HepG2 (cell line): ENCODE data around the gene PSMD8. TPM values are rescaled to one million over a fixed set of nuclear protein-coding genes. Genes with fewer than 3 reads are reported as not detected.
A peak's percentile ranks its signal among the peaks of the same experiment; 100 is the strongest.

ENCODE experiments used
- ASH2L ChIP-seq: fragments of 300-600, 200-600 bp; sonication (generic); IDR thresholded peaks from 2 replicates; pipeline ENCODE4 v1.7.0; 2017; ENCODE audit warnings: low read depth, mild to moderate bottlenecking, moderate library complexity, mixed read lengths, low read length; ENCODE audit not compliant: insufficient read length
- CC2D1A ChIP-seq: sonication (generic); formaldehyde crosslinking; IDR thresholded peaks from 2 replicates; pipeline ENCODE4 v1.8.1; 2023; ENCODE audit warnings: mild to moderate bottlenecking, missing genetic modification reagents
- CREM ChIP-seq, 2 experiments: sonication (generic) in 1 of 2; formaldehyde crosslinking in 1 of 2; IDR thresholded peaks; 2 replicates each; pipeline versions ENCODE4 v1.4.0 to v1.6.1; 2016 to 2020; ENCODE audit warnings: antibody characterized with exemption in 1 of 2, mild to moderate bottlenecking in 1 of 2, missing genetic modification reagents in 1 of 2
- DPF2 ChIP-seq: sonication (generic); formaldehyde crosslinking; IDR thresholded peaks from 2 replicates; pipeline ENCODE4 v1.4.0; 2020; ENCODE audit warnings: mild to moderate bottlenecking, low read depth, missing genetic modification reagents, borderline replicate concordance
- HCFC1 ChIP-seq: fragments of 150-350 bp; IDR thresholded peaks from 2 replicates; pipeline ENCODE4 v1.6.1; 2014; ENCODE audit warnings: low read depth, low read length
- KLF13 ChIP-seq: sonication (generic); formaldehyde crosslinking; IDR thresholded peaks from 2 replicates; pipeline ENCODE4 v1.4.0; 2020; ENCODE audit warnings: mild to moderate bottlenecking, missing genetic modification reagents
- NFYB ChIP-seq: sonication (generic); formaldehyde crosslinking; IDR thresholded peaks from 2 replicates; pipeline ENCODE4 v1.4.0; 2020; ENCODE audit warnings: missing genetic modification reagents
- NRL ChIP-seq: sonication (generic); formaldehyde crosslinking; IDR thresholded peaks from 2 replicates; pipeline ENCODE4 v1.5.0; 2020; ENCODE audit warnings: missing genetic modification reagents, mild to moderate bottlenecking, moderate library complexity, borderline replicate concordance
- PHF8 ChIP-seq: sonication (generic); formaldehyde crosslinking; IDR thresholded peaks from 2 replicates; pipeline ENCODE4 v1.5.0; 2020; ENCODE audit warnings: missing genetic modification reagents
- PPARG ChIP-seq: conservative IDR thresholded peaks from 2 replicates; pipeline ENCODE4 v1.6.1; 2016; ENCODE audit warnings: missing biosample characterization, missing genetic modification reagents
- RXRA ChIP-seq: sonication (generic); formaldehyde crosslinking; IDR thresholded peaks from 2 replicates; pipeline ENCODE4 v1.5.1; 2020; ENCODE audit warnings: missing genetic modification reagents
- SALL1 ChIP-seq: sonication (generic); formaldehyde crosslinking; IDR thresholded peaks from 2 replicates; pipeline ENCODE4 v1.8.0; 2022; ENCODE audit warnings: mild to moderate bottlenecking, missing genetic modification reagents
- SOX13 ChIP-seq, 3 experiments: fragments of 450-650 bp in 1 of 3; sonication (generic) in 1 of 3; formaldehyde crosslinking in 1 of 3; IDR thresholded peaks in 2 of 3; conservative IDR thresholded peaks in 1 of 3; 2 replicates each; pipeline versions ENCODE4 v1.5.0 to v1.6.1; 2016 to 2020; ENCODE audit warnings: antibody characterized with exemption in 1 of 3, mild to moderate bottlenecking in 1 of 3, missing compliant biosample characterization in 1 of 3, missing genetic modification reagents in 1 of 3, moderate library complexity in 1 of 3
- ZBTB14 ChIP-seq: sonication (generic); formaldehyde crosslinking; IDR thresholded peaks from 2 replicates; pipeline ENCODE4 v1.4.0; 2020; ENCODE audit warnings: missing genetic modification reagents
- ZFP36L2 ChIP-seq: sonication (generic); formaldehyde crosslinking; IDR thresholded peaks from 2 replicates; pipeline ENCODE4 v1.4.0; 2020; ENCODE audit warnings: missing genetic modification reagents
- ZNF251 ChIP-seq: sonication (generic); formaldehyde crosslinking; IDR thresholded peaks from 2 replicates; pipeline ENCODE4 v1.9.0; 2021; ENCODE audit warnings: mild to moderate bottlenecking, missing genetic modification reagents
- polyA plus RNA-seq, 8 experiments: library from polyadenylated mRNA; depleted of rRNA in 3 of 8; stranded (reverse) in 7 of 8; unstranded in 1 of 8; fragments of >200 nt; fragmentation: Illumina TruSeq in 4 of 8; extraction: Trizol in 4 of 8; gene quantifications; 2 replicates each; pipeline versions ENCODE4 v1.2.1 to v1.2.3, GENCODE V29; 2011 to 2016; ENCODE audit warnings: low read depth in 4 of 8, missing spikeins in 1 of 8, mixed read lengths in 1 of 8; ENCODE audit not compliant: insufficient read depth in 1 of 8
- total RNA-seq, 5 experiments: library from RNA; depleted of rRNA; stranded (reverse); fragments of >200 nt; fragmentation: Illumina TruSeq; extraction: Trizol; gene quantifications; 2 replicates each; pipeline ENCODE4 v1.2.3, GENCODE V29; 2016; ENCODE audit warnings: low read depth in 1 of 5
- TF ChIP-seq, protein P1 (sequence below): sonication (generic); formaldehyde crosslinking; IDR thresholded peaks from 2 replicates; pipeline ENCODE4; 2020; ENCODE audit warnings: missing genetic modification reagents, mild to moderate bottlenecking, borderline replicate concordance
- TF ChIP-seq, protein P2 (sequence below): IDR thresholded peaks from 2 replicates; pipeline ENCODE4 v1.6.1; 2016; ENCODE audit warnings: missing compliant biosample characterization, missing genetic modification reagents, borderline replicate concordance
- TF ChIP-seq, protein P3 (sequence below): sonication (generic); formaldehyde crosslinking; IDR thresholded peaks from 2 replicates; pipeline ENCODE4 v1.4.0; 2020; ENCODE audit warnings: missing genetic modification reagents
- TF ChIP-seq, protein P4 (sequence below): sonication (generic); formaldehyde crosslinking; IDR thresholded peaks from 2 replicates; pipeline ENCODE4 v1.4.0; 2020; ENCODE audit warnings: mild to moderate bottlenecking, low read depth, missing genetic modification reagents

The PSMD8 gene
- total and polyA plus RNA-seq, 2 of the 13 experiments (the other 11 are each of a cell fraction or from before 2014, with no cell fraction given) = 162 to 296 TPM

- TF ChIP-seq, protein P1, sequence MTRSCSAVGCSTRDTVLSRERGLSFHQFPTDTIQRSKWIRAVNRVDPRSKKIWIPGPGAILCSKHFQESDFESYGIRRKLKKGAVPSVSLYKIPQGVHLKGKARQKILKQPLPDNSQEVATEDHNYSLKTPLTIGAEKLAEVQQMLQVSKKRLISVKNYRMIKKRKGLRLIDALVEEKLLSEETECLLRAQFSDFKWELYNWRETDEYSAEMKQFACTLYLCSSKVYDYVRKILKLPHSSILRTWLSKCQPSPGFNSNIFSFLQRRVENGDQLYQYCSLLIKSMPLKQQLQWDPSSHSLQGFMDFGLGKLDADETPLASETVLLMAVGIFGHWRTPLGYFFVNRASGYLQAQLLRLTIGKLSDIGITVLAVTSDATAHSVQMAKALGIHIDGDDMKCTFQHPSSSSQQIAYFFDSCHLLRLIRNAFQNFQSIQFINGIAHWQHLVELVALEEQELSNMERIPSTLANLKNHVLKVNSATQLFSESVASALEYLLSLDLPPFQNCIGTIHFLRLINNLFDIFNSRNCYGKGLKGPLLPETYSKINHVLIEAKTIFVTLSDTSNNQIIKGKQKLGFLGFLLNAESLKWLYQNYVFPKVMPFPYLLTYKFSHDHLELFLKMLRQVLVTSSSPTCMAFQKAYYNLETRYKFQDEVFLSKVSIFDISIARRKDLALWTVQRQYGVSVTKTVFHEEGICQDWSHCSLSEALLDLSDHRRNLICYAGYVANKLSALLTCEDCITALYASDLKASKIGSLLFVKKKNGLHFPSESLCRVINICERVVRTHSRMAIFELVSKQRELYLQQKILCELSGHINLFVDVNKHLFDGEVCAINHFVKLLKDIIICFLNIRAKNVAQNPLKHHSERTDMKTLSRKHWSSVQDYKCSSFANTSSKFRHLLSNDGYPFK (CRISPR knock-in tag) = peak; percentile 29; the same call in 1 of the 2 replicates
- no peak for TF ChIP-seq SALL1
- TF ChIP-seq HCFC1 = no peak
- TF ChIP-seq NFYB = no peak
- TF ChIP-seq KLF13 (CRISPR knock-in tag) = 0 out of 2 replicates have a peak, but pooled peaks have one; percentile 36
- TF ChIP-seq, protein P2, sequence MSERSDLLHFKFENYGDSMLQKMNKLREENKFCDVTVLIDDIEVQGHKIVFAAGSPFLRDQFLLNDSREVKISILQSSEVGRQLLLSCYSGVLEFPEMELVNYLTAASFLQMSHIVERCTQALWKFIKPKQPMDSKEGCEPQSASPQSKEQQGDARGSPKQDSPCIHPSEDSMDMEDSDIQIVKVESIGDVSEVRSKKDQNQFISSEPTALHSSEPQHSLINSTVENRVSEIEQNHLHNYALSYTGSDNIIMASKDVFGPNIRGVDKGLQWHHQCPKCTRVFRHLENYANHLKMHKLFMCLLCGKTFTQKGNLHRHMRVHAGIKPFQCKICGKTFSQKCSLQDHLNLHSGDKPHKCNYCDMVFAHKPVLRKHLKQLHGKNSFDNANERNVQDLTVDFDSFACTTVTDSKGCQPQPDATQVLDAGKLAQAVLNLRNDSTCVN (CRISPR knock-in tag) = no peak
- TF ChIP-seq, protein P3, sequence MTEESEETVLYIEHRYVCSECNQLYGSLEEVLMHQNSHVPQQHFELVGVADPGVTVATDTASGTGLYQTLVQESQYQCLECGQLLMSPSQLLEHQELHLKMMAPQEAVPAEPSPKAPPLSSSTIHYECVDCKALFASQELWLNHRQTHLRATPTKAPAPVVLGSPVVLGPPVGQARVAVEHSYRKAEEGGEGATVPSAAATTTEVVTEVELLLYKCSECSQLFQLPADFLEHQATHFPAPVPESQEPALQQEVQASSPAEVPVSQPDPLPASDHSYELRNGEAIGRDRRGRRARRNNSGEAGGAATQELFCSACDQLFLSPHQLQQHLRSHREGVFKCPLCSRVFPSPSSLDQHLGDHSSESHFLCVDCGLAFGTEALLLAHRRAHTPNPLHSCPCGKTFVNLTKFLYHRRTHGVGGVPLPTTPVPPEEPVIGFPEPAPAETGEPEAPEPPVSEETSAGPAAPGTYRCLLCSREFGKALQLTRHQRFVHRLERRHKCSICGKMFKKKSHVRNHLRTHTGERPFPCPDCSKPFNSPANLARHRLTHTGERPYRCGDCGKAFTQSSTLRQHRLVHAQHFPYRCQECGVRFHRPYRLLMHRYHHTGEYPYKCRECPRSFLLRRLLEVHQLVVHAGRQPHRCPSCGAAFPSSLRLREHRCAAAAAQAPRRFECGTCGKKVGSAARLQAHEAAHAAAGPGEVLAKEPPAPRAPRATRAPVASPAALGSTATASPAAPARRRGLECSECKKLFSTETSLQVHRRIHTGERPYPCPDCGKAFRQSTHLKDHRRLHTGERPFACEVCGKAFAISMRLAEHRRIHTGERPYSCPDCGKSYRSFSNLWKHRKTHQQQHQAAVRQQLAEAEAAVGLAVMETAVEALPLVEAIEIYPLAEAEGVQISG (CRISPR knock-in tag) = no peak; the same call in 1 of the 2 replicates
- TF ChIP-seq ASH2L = no peak
- TF ChIP-seq ZFP36L2 = no peak
- 0 out of 2 replicates have a peak, but pooled peaks have one; percentile 49 for TF ChIP-seq PHF8 (CRISPR knock-in tag)
- TF ChIP-seq ZNF251 (CRISPR knock-in tag) = no peak
- no peak for TF ChIP-seq CREM (IDR thresholded peaks at IDR 0.05)
- TF ChIP-seq CREM (CRISPR knock-in tag; IDR thresholded peaks at IDR 0.05) = no peak
- no peak for TF ChIP-seq NRL
- TF ChIP-seq, protein P4, sequence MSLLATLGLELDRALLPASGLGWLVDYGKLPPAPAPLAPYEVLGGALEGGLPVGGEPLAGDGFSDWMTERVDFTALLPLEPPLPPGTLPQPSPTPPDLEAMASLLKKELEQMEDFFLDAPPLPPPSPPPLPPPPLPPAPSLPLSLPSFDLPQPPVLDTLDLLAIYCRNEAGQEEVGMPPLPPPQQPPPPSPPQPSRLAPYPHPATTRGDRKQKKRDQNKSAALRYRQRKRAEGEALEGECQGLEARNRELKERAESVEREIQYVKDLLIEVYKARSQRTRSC (CRISPR knock-in tag) = no peak
- no peak for TF ChIP-seq CC2D1A (CRISPR knock-in tag)
- TF ChIP-seq DPF2 (CRISPR knock-in tag) = no peak
- TF ChIP-seq ZBTB14 (CRISPR knock-in tag) = no peak
- 0 out of 2 replicates have a peak, but pooled peaks have one; percentile 31 for TF ChIP-seq RXRA
- TF ChIP-seq SOX13 (IDR thresholded peaks at IDR 0.05) = no peak
- no peak for TF ChIP-seq SOX13 (CRISPR knock-in tag; conservative IDR thresholded peaks at IDR 0.05 in 1 of 2, IDR thresholded peaks at IDR 0.05 in 1 of 2)
- TF ChIP-seq PPARG = no peak
Observed at GRCh38 chr19:38336638-38337359, 37.6 kb upstream of the PSMD8 start (continued).
